GDM1 (cell line): Measurements from ENCODE around the gene ARSK.

Experiments
- DNase-seq: peaks from one replicate; lab custom pipeline; 2025; lab: John Stamatoyannopoulos, UW

Gene ARSK

DNA sequence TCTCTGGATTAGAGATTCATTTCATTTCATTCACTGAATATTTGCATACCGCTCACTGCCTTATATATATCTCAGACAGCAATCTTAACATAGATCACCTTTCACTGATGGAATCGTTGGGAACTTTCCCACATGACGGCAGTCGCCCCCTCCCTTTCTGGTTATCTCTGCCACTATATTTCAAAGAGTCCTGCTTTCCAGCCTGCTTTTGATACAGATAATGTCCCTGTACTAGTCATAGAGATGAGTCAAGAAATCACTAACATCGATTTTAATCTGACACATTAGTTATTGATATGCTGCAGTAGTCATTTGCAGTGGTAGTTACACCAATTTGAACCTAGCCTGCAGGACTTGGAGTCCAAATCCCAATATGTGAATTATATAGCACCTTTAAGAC lies 8.5 kb downstream of the ARSK start:
- DNase-seq: no peak

DNA sequence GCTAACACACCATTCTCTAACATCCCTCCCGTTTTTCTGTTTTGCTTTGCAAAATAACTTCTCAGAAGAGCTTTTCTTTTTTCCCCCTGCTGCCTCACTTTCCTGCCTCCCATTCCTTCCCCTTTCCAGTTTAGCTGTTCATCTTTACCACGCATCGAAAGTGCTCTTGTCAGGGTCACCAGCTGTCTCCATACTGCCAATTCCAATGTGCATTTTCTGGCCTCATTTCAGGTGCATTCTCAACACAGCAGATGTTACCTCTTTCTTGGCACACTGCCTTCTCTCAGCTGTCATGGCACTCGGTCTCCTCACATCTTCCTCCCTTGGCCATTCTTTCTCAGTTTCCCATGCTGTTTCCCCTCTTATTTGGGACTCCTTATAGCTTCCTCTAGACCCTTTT lies 9.5 kb downstream of the ARSK start:
- DNase-seq: no peak

DNA sequence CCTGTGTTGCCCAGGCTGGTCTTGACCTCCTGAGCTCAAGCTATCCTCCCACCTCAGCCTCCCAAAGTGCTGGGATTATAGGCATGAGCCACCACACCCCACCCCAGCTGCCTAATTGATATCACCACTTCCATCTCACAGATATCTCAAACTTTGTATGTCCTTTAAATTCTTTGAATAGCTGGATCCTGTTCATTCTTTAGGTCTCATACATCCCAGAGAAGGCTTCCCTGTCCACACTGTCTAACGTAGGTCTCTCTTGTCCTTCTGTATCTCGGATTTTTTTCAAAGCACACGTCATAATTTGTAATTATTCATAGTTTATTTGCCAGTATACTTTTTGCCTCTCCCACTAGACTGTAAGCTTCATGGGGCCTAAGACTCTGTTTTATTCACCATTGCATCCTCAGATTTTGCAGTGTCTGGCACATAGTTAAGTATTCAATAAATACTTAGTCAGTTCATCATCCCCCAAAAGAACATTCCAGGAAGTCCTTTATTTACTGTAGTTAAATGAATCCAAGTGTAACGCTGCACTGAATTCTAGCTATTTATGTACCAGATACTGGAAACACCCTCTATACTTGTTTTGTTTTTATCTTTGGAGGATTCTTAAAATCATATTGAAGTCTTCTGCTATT lies 10.5 kb downstream of the ARSK start:
- DNase-seq: no peak

DNA sequence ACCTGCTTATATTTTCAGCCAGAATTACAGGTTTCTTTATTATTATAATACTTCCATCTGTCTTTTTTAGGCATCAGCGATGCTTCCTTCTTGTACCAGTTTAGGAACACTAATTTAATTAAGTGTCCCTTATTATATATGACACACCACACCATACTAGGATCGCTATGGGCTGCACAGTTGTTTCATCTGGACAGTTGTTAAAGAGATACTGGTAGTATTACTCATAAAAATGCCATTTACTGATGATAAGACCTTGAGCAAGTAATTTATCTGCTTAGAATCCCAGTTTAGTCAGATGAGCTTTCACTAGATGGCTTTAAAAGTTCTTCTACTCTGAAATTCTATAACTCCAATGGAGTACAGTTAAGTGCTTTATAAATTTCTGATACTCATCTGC lies 17.1 kb downstream of the ARSK start:
- no peak for DNase-seq

DNA sequence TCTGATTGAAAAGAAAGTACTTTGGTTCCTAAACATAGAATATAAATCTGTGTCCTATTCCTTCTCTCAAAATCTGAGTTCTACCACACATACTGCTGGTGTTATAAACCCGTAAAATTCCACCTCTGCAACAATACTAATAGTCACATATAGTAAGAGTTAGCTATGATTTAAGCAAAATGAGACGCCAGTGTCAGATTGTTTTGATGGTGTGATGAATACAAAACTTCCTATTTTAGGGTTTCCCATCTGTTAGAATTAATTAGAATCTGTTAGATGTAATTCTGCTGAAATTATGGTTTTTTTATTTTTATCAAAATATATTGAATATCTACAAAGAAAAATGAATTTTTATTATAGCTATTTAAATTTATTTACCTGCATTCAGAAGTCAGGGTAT lies 26.7 kb downstream of the ARSK start:
- DNase-seq: no peak

DNA sequence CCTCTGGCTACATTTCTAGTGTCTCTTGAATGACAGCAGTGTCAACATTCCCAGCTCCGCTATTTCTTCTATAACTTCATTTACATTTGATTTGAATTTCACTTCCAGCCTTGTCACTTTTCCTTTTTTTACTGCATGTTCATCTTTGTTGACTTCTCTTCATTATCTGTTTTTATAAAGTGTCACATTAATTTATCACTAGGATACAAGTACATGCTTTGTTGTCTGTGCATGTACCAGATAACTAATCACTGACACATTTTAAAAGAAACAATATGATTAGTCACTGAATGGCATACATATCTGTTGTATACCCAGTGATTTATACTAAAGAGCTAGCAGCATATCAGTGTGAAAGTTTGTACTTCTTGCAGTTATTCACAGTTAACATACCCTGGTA lies 29.1 kb downstream of the ARSK start:
- no peak for DNase-seq

DNA sequence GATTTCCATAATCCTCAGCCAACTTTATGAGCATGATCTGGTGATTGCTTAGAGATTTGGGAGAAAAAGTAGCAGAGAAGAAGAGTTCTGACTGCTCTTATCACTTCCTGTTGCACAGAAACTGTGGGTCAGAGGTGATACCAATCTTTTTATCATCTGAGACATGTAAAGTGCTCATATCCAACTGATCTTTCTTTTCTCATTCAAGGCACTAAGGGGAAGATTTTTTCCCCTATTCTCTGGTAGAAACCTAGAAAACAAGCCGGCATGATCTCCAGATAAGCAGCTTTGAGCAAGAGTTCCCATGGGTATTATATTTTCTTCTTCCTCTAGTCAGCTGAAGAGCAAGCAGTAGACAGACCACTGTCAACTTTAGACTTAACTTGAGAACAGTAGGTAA lies 36.0 kb downstream of the ARSK start:
- DNase-seq: no peak

DNA sequence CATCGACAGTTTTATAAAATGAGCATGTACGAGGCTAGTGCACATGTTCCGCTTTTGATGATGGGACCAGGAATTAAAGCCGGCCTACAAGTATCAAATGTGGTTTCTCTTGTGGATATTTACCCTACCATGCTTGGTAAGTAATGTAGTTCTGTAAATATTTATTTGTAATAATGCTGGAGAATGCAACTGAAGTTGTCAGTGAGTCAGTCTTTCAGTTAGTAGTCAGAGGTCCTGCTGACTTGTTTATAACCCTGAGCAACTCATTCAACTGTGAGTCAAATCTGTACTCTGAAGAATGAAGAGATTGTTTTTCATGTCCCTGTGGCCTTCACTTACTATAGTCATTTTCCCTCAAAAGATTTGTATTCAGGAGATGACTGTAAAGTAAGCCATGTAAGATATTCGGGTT lies 36.6 kb downstream of the ARSK start:
- DNase-seq: no peak

DNA sequence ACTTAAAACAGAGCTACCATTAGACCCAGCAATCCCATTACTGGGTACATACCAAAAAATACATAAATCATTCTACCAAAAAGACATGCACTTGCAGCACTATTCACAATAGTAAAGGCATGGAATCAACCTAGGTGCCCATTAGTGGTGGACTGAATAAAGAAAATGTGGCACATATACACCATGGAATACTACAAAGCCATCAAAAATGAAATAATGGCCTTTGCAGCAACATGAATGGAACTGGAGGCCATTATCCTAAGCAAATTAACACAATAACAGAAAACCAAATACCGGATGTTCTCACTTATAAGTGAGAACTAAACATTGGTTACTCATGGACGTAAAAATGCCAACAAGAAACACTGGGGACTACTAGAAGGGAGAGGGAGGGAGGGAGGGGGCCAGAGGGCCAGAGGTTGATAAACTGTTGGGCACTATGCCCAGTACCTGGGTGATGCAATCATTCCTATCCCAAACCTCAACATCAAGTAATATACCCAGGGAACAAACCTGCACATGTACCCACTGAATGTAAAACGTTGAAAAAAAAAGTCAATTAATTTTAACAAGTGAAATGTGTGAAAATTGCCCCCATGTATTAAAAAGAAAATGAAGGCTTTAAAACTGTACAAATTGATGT lies 40.5 kb downstream of the ARSK start:
- no peak for DNase-seq

DNA sequence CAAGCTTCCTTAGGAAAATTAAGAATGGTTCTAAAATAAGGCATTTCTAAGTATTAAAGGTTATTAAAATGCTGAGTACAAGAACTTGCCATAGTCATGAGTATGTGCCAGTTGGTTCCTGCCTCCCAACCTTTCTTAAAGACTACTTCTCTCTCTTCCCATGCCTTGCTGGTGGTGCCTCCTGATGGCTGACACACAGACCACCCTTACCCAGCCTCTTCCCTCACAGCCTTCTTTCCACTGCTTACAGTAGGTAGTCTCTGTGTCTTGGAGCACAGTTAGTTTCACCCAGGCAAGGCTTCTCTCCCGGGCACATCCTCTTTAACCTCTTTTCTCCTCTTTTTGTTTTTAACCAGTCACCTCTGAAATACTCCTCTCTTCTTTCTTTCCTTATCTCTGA lies 44.4 kb downstream of the ARSK start:
- no peak for DNase-seq

DNA sequence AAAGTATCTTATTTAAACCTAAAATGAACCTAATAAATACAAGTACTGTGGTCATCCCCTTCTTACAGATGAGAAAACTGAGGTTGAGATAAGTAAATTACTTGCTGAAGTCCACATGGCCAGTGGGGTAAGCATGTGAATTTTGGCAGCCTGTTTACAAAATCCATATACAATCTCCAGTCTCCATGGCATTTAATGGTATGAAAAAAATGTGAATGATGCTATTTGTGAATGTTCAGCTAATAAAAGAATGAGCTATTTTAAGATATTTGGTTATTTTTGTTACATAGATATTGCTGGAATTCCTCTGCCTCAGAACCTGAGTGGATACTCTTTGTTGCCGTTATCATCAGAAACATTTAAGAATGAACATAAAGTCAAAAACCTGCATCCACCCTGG lies 45.7 kb downstream of the ARSK start:
- no peak for DNase-seq

DNA sequence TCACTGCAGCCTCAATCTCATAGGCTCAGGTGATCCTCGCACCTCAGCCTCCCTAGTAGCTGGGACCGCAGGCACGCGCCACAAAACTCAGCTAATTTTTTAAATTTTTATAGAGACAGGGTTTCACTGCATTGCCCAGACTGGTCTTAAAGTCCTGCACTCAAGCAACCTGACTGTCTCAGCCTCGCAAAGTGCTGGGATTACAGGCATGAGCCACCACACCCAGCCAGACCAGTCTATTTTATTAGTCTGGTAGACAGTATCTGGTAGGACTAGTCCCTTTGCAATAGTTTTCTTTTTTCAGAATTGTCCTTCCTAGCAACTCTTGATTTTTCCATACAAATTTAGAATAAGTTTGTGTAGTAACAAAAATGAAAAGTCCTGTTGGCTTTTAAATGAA lies 50.9 kb downstream of the ARSK start:
- no peak for DNase-seq

DNA sequence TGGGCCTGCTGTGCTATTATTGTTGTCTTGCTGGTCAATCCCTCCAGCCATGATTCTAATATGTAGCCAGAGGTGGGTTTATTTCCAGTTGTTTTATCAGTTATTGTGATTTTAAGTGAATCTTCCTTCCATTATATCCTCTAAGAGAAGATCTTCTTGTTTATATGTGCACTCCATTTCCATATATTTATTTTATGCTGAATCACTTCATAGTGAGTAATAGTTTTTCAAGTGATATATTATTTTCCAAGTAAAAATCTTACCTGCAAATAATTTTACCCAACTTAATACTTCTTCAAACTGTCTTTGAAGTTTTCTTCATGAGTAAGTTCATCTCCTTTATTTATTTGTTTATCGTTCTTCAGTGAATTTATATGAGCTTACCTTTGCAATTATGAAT lies 51.5 kb downstream of the ARSK start:
- DNase-seq: no peak

DNA sequence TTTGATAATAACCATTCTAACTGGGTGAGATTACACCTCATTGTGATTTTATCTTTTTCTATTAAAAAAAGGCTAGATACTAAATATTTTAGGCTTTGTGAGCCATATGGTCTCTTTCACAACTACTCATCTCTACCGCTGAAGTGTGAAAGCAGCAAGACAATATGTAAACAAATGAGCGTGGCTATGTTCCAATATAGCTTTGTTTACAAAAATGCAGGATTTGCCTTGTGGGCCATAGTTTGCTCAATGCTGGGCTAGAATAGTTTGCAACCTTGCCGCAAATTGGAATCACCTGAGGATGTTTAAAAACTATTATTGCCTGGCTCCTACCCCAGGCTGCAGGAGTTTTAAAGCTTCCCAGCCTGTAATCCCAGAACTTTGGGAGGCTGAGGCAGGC lies 54.8 kb downstream of the ARSK start:
- DNase-seq: no peak

DNA sequence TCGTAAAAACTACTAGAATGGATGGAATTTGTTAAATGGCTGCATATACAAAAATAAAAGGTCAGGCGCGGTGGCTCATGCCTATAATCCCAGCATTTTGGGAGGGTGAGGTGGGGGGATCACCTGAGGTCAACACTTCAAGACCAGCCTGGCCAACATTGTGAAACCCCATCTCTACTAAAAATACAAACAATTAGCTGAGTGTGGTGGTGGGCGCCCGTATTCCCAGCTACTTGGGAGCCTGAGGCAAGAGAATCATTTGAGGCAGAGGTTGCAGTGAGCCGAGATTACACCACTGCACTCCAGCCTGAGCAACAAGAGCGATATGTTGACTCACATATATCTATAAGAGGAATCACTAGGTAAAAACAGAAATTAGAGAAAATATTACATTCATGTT lies 55.6 kb downstream of the ARSK start:
- DNase-seq: no peak

DNA sequence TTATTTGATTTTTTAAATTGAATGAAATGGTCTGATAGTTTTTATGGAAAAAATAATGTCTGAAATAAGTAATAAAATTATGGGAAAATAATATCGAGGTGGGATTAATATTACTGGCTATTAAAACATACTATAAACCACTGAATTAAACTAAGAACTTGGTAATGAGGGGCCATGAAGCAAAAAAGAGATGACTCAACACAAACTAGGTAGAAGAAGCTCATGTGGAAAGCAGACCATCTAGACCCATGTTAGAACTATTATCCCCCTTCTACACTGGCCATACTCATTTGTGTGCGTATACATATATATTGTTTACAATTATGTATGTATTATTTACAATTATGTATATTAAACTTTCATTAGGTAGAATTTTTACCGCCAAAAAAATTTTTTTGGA lies 56.5 kb downstream of the ARSK start:
- DNase-seq: no peak

DNA sequence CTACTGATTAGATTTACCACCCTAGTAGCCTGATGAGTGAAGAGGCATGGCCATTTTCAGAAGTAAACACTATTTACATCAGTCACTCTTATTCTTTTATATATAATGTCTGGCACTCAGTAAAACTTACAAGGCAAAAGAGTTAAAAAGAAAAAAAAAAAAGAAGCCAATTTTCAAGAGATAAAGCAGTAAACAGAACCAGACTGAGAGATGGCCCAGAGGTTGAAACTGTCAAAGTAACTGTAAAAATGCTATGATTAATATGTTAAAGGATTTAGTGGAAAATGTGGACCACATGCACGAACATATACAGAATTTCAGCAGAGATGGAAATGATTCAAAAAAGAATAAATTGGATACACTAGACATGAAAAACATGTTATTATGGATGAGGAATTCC lies 58.6 kb downstream of the ARSK start:
- DNase-seq: no peak

DNA sequence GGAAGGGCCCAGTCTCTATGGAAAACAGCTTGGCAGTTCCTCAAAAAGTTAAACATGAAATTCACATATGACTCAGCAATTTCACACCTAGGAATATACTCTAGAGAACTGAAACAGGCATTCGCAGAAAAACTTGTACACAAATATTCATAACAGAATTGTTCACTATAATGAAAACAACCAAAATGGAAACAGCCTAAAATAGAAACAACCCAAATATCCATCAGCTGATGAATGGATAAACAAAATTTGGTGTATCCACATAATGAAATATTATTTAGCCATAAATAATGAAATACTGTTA lies 60.2 kb downstream of the ARSK start:
- DNase-seq: no peak

DNA sequence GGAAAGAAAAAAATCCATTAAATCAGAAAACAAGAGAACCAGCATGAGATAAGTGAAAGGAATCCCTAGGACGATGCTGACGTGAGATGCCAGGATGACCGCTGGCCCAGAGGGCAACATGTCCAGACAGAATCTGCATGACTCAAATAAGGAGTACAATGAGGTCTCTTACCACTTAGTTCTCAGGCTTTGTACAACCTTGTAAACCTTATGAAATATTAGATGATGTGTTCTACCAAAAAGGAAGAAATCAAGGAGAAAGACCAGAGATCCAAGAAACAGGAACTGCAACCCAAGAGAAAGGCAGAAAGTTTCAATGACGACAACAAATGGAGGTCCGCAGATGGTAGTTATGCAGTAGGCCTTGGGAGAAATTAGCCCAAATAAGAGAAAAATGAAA lies 62.2 kb downstream of the ARSK start:
- DNase-seq: no peak

DNA sequence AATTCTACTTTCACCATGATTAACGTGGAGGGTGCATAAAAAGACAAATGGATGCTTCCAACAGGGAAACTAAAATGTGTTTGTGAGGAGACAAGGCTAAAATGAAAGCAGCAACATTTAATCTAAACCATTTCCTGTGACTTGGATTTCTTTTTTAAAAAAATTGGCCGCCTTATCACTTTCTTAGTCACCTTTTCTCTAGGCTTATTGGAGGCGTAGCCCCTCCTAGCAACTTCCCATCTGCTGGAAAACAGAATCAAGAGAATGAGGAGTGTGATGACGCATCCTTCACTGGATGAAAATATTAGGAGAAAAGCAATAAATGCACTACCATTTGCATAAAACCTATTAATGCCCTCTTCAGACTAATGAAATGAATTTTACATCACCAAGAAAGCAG lies 64.2 kb downstream of the ARSK start:
- no peak for DNase-seq

DNA sequence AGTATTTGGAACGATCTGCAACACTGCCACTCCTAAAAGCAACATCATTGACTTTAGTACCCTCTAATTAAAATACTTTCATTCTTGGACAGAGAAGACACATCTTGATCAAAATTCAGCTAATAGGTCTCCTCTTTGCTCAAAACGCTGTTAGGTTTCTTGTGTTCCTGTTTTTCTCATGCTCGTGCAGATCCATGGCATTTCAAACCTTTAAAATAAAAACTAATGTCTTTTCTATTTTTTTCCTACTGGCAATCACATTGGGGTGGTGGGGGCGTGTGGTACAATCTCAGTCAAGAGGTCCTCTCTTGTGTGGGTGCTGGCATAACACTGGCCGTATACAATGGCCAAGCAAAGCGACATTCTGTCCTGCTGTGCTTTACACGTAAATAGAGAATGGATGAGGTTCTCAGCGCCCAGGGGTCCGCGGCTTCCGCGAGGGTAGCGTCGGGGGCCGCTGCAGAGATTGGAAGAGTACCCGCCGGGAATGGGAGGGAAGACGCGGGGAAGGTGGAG lies 64.7 kb downstream of the ARSK start:
- no peak for DNase-seq

DNA sequence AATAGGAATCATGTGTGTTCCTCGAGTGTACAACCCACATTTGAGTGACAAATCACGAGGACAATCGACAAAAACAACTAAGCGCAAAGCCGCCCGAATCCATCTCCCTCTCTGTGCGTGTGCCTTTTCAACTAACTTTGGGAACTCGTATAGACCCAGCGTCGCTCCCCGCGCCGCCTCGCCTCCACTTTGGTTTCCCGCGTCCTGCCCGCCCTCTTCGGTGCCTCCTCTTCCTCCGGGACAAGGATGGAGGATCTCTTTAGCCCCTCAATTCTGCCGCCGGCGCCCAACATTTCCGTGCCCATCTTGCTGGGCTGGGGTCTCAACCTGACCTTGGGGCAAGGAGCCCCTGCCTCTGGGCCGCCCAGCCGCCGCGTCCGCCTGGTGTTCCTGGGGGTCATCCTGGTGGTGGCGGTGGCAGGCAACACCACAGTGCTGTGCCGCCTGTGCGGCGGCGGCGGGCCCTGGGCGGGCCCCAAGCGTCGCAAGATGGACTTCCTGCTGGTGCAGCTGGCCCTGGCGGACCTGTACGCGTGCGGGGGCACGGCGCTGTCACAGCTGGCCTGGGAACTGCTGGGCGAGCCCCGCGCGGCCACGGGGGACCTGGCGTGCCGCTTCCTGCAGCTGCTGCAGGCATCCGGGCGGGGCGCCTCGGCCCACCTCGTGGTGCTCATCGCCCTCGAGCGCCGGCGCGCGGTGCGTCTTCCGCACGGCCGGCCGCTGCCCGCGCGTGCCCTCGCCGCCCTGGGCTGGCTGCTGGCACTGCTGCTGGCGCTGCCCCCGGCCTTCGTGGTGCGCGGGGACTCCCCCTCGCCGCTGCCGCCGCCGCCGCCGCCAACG lies 65.3 kb downstream of the ARSK start, which contains the start of gene GPR150:
GPR150 (plus strand) TSS at position 58 of the 840 bp plus-strand sequence; CDS start at position 247, 189 bp downstream.
- peak; percentile 5 for DNase-seq
